ENCODE results near the gene NXN.
"Not testable (repeated sequence)": the region's sequence is repeated elsewhere in the genome, so short reads cannot be mapped to it uniquely, and the experiment has no call there.

Gene NXN

GRCh38 chr17:1005361-1005946 lies 25.9 kb upstream of the NXN start:
- no peak for DNase-seq

GRCh38 chr17:1004769-1005295 lies 25.3 kb upstream of the NXN start:
- DNase-seq: no peak

- DNase-seq: no peak
Measured at GRCh38 chr17:1003972-1004768, 24.6 kb upstream of the NXN start.

GRCh38 chr17:1003633-1003971 lies 24.0 kb upstream of the NXN start:
- DNase-seq: no peak

- DNase-seq: no peak
Measured at GRCh38 chr17:1002771-1003555, 23.4 kb upstream of the NXN start.

- no peak for DNase-seq
Measured at GRCh38 chr17:1002412-1002753, 22.8 kb upstream of the NXN start.

- no peak for DNase-seq
Measured at GRCh38 chr17:1001640-1002411, 22.2 kb upstream of the NXN start.

GRCh38 chr17:1000597-1001461 lies 21.3 kb upstream of the NXN start:
- DNase-seq: no peak

GRCh38 chr17:998111-998510 lies 18.5 kb upstream of the NXN start:
- no peak for DNase-seq

- DNase-seq: peak; percentile 93
Measured at GRCh38 chr17:996554-997344, 17.2 kb upstream of the NXN start, which contains the start of gene TIMM22. Gene TIMM22 (plus strand): TSS chr17:997129. CDS start chr17:997143, 14 bp downstream.

GRCh38 chr17:995324-995723 lies 15.7 kb upstream of the NXN start:
- DNase-seq: not testable (repeated sequence)

GRCh38 chr17:992933-993332 lies 13.4 kb upstream of the NXN start:
- DNase-seq: no peak

- no peak for DNase-seq
Measured at GRCh38 chr17:988561-988960, 9.0 kb upstream of the NXN start.

- no peak for DNase-seq
Measured at GRCh38 chr17:987931-988330, 8.4 kb upstream of the NXN start.

GRCh38 chr17:986322-986929 lies 6.8 kb upstream of the NXN start:
- no peak for DNase-seq

GRCh38 chr17:983921-984320 lies 4.3 kb upstream of the NXN start:
- DNase-seq: no peak

GRCh38 chr17:981292-981658 lies 1.7 kb upstream of the NXN start:
- DNase-seq: no peak

- peak; percentile 85 for DNase-seq
Measured at GRCh38 chr17:980406-981291, 1.1 kb upstream of the NXN start.

GRCh38 chr17:979212-979538 lies 401 bp downstream of the NXN start:
- no peak for DNase-seq

Data from CD4-positive, alpha-beta T cell treated with Interleukin-6 for 4 hours (primary cell).